HepG2 (cell line): ENCODE results near the gene PLA1A. TPM values are rescaled to one million over a fixed set of nuclear protein-coding genes. Genes with fewer than 3 reads are reported as not detected.

ENCODE experiments used
- ATAC-seq: fragments of 200-7000 bp; cut with Tn5 transposase; 3 replicates; pipeline ENCODE4 v1.9.1; 2020; ENCODE audit warnings: mild to moderate bottlenecking, moderate library complexity
- BruUV-seq: library from RNA; stranded (reverse); fragments of 400-500 nt; replicated peaks from 2 replicates; lab custom pipeline; 2021; lab: Mats Ljungman, UMichigan
- CTCF ChIA-PET: fragments of 300-600 bp; formaldehyde crosslinking; extraction: SDS; loops from one replicate; lab custom pipeline; 2021; ENCODE audit warnings: low total read pairs, inconsistent platforms, low intra/inter-chr PET ratio; lab: Yijun Ruan, JAX
- POLR2A ChIA-PET: fragments of 350-600 bp; sonication (Branson Sonifier 250); formaldehyde crosslinking; loops from one replicate; lab custom pipeline; 2020; ENCODE audit warnings: antibody characterized with exemption, inconsistent platforms; lab: Yijun Ruan, JAX
- DNase-seq: peaks from one replicate; pipeline ENCODE4 v3.0.0-alpha.2; 2015; ENCODE audit warnings: low spot score
- FAIRE-seq: peaks from 3 replicates; lab custom pipeline; 2011; peaks lifted over from hg19 to GRCh38; lab: Jason Lieb, UNC
- H2AFZ ChIP-seq: one replicate; pipeline ENCODE4 v1.6.1; 2011; ENCODE audit warnings: low read length, inconsistent platforms
- H3K27ac ChIP-seq: fragments of 300-600 bp; 3 replicates; pipeline ENCODE4 v1.8.0; 2011; ENCODE audit warnings: mixed run types, mild to moderate bottlenecking, mixed read lengths, low read length, inconsistent platforms; ENCODE audit not compliant: insufficient read depth; ENCODE audit errors: extremely low read length
- H3K27me3 ChIP-seq, 2 experiments: fragments of 200-600 bp in 1 of 2; 2 replicates in 1 of 2; 3 replicates in 1 of 2; pipeline versions ENCODE4 v1.6.0 to v1.8.0; 2011; ENCODE audit warnings: low read length in 2 of 2, mild to moderate bottlenecking in 2 of 2, moderate library complexity in 2 of 2, inconsistent platforms in 1 of 2; ENCODE audit not compliant: insufficient read depth in 2 of 2, control insufficient read depth in 1 of 2
- H3K36me3 ChIP-seq, 2 experiments: fragments of 200-600 bp in 1 of 2; replicated peaks in 1 of 2; 2 replicates in 1 of 2; 3 replicates in 1 of 2; pipeline versions ENCODE4 v1.5.1 to v1.8.0; 2011; ENCODE audit warnings: low read length in 2 of 2, inconsistent platforms in 1 of 2; ENCODE audit not compliant: insufficient read depth in 2 of 2, control insufficient read depth in 1 of 2
- H3K4me1 ChIP-seq: 2 replicates; pipeline ENCODE4 v1.5.1; 2012; ENCODE audit warnings: low read length, inconsistent platforms; ENCODE audit not compliant: insufficient read depth
- H3K4me2 ChIP-seq: 2 replicates; pipeline ENCODE4 v1.6.0; 2011; ENCODE audit warnings: low read depth, low read length, inconsistent platforms
- H3K4me3 ChIP-seq, 3 experiments: fragments of 200-600 bp in 1 of 3; sonication (generic), shearing (Covaris generic) in 1 of 3; replicated peaks in 1 of 3; 2 replicates each; pipeline ENCODE4 v1.5.1; 2011 to 2016; ENCODE audit warnings: low read length in 3 of 3, inconsistent platforms in 2 of 3, low read depth in 2 of 3, mild to moderate bottlenecking in 2 of 3, control low read depth in 1 of 3, mixed read lengths in 1 of 3; ENCODE audit not compliant: insufficient read depth in 1 of 3
- H3K79me2 ChIP-seq: one replicate; pipeline ENCODE4 v1.6.1; 2011; ENCODE audit warnings: low read length, inconsistent platforms; ENCODE audit not compliant: insufficient read depth
- H3K9ac ChIP-seq: 2 replicates; pipeline ENCODE4 v1.6.0; 2011; ENCODE audit warnings: mild to moderate bottlenecking, low read depth, low read length, inconsistent platforms; ENCODE audit not compliant: insufficient read depth
- H3K9me3 ChIP-seq: 2 replicates; pipeline ENCODE4 v1.5.1; 2012; ENCODE audit warnings: mild to moderate bottlenecking, low read length
- H4K20me1 ChIP-seq: 2 replicates; pipeline ENCODE4 v1.6.0; 2011; ENCODE audit warnings: inconsistent platforms, mild to moderate bottlenecking, low read length, moderate library complexity; ENCODE audit not compliant: insufficient read depth
- ATF5 ChIP-seq: sonication (generic); formaldehyde crosslinking; IDR thresholded peaks from 2 replicates; pipeline ENCODE4 v1.4.0; 2020; ENCODE audit warnings: mild to moderate bottlenecking, low read depth, missing genetic modification reagents
- CENPX ChIP-seq: sonication (generic); formaldehyde crosslinking; IDR thresholded peaks from 2 replicates; pipeline ENCODE4 v1.9.0; 2021; ENCODE audit warnings: mild to moderate bottlenecking, missing genetic modification reagents, moderate library complexity
- ESRRA ChIP-seq: sonication (generic); formaldehyde crosslinking; IDR thresholded peaks from 2 replicates; pipeline ENCODE4 v1.5.1; 2020; ENCODE audit warnings: mild to moderate bottlenecking, low read depth, missing genetic modification reagents
- IRX3 ChIP-seq: sonication (generic); formaldehyde crosslinking; IDR thresholded peaks from 2 replicates; pipeline ENCODE4 v1.8.1; 2023; ENCODE audit warnings: mild to moderate bottlenecking, low read depth, missing genetic modification reagents, borderline replicate concordance
- MAFF ChIP-seq: IDR thresholded peaks from 2 replicates; pipeline ENCODE4 v1.6.1; 2011; ENCODE audit warnings: low read depth, low read length, improper control_type of control experiment
- MAFK ChIP-seq, 2 experiments: IDR thresholded peaks in 1 of 2; conservative IDR thresholded peaks in 1 of 2; 2 replicates each; pipeline ENCODE4 v1.6.1; 2011; ENCODE audit warnings: improper control_type of control experiment in 2 of 2, low read length in 2 of 2
- NFIC ChIP-seq: IDR thresholded peaks from 2 replicates; pipeline ENCODE4 v1.6.1; 2012; ENCODE audit warnings: mild to moderate bottlenecking, low read length, inconsistent platforms
- NR2F2 ChIP-seq: IDR thresholded peaks from 2 replicates; pipeline ENCODE4 v1.6.1; 2012; ENCODE audit warnings: low read depth, inconsistent platforms, borderline replicate concordance
- NR3C1 ChIP-seq: sonication (generic); formaldehyde crosslinking; IDR thresholded peaks from 2 replicates; pipeline ENCODE4 v1.4.0; 2020; ENCODE audit warnings: missing genetic modification reagents
- SMYD3 ChIP-seq: sonication (generic); formaldehyde crosslinking; IDR thresholded peaks from 2 replicates; pipeline ENCODE4 v1.8.1; 2023; ENCODE audit warnings: mild to moderate bottlenecking, missing genetic modification reagents
- TIGD3 ChIP-seq: sonication (generic); formaldehyde crosslinking; IDR thresholded peaks from 2 replicates; pipeline ENCODE4 v1.5.1; 2020; ENCODE audit warnings: mild to moderate bottlenecking, missing genetic modification reagents, borderline replicate concordance
- ZNF644 ChIP-seq: IDR thresholded peaks from 2 replicates; pipeline ENCODE4 v1.6.1; 2016; ENCODE audit warnings: low read depth
- WGBS: methylation state at CpG from one replicate; pipeline ENCODE4 v1.1.6; 2017; ENCODE audit warnings: low lambda C conversion rate; 5-methylcytosine and 5-hydroxymethylcytosine counted together
- in situ Hi-C: cut with HindIII; loops from 2 replicates; pipeline ENCODE4 v1.10.0; 2017; ENCODE audit warnings: low pct_unique_long_range_greater_than_20kb; ENCODE audit not compliant: extremely low pct_ligation_motif_present
- intact Hi-C: fragments of 100-400 bp; cut with micrococcal nuclease; formaldehyde crosslinking; loops from one replicate; pipeline ENCODE4 v1.10.0; 2022; ENCODE audit not compliant: unreplicated experiment
- polyA plus RNA-seq, 8 experiments: library from polyadenylated mRNA; depleted of rRNA in 3 of 8; stranded (reverse) in 7 of 8; unstranded in 1 of 8; fragments of >200 nt; fragmentation: Illumina TruSeq in 4 of 8; extraction: Trizol in 4 of 8; gene quantifications; 2 replicates each; pipeline versions ENCODE4 v1.2.1 to v1.2.3, GENCODE V29; 2011 to 2016; ENCODE audit warnings: low read depth in 4 of 8, missing spikeins in 1 of 8, mixed read lengths in 1 of 8; ENCODE audit not compliant: insufficient read depth in 1 of 8
- total RNA-seq, 5 experiments: library from RNA; depleted of rRNA; stranded (reverse); fragments of >200 nt; fragmentation: Illumina TruSeq; extraction: Trizol; gene quantifications; 2 replicates each; pipeline ENCODE4 v1.2.3, GENCODE V29; 2016; ENCODE audit warnings: low read depth in 1 of 5
- TF ChIP-seq, protein P1 (sequence below): sonication (generic); formaldehyde crosslinking; conservative IDR thresholded peaks from 2 replicates; pipeline ENCODE4 v1.8.0; 2022; ENCODE audit warnings: mild to moderate bottlenecking, moderate library complexity, missing genetic modification reagents
- TF ChIP-seq, protein P2 (sequence below), 2 experiments: fragments of 450-650 bp in 1 of 2; sonication (generic) in 1 of 2; formaldehyde crosslinking; IDR thresholded peaks; 2 replicates each; pipeline versions ENCODE4 v1.5.0 to v1.8.0; 2020 to 2022; ENCODE audit warnings: mild to moderate bottlenecking in 1 of 2, missing genetic modification reagents in 1 of 2
- TF ChIP-seq, protein P3 (sequence below): sonication (generic); formaldehyde crosslinking; IDR thresholded peaks from 2 replicates; pipeline ENCODE4 v1.4.0; 2020; ENCODE audit warnings: missing genetic modification reagents, borderline replicate concordance

The PLA1A gene
- total and polyA plus RNA-seq, 2 of the 13 experiments (the other 11 are each of a cell fraction or from before 2014, with no cell fraction given): 0.11 to 0.18 TPM

DNA sequence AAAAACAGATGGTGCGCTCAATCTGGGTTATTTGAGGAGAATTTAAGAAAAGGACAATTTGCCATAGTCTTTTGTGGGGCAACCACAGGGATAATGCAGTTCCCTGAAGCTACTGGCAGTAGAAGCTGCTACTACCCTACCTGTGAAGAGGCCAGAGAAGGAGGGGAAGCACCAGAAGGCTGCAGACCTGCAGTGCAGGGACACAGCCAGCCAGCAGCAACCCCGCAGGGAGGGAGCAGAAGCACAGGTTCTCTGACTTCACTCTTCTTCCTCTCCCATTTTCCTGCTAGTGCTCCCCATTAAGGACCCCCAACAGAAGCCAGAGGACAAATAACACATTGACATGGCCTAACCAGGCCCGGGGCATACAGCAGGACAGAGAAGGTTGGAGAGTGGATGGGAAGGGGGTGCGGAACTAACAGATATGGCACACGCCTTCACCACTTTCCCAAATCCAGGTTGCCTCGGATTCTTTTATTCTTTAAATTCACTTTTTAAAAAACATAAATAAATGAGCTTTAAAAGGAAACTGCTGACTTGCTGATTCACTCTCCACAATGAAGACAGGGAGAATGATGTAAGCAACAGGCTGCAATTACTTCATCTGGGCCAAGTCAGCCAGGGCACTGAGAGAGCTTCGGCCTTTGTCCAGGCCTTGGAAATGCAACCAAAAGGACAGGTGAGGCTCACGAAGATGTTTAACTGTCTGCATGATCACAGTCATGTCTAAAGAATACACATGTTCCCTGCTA, 32.6 kb downstream of the PLA1A start:
- Histone ChIP-seq H3K4me1 (no peaks in the 10 kb centered on the region), H3K9me3 (no peaks in the 10 kb centered on the region), H3K4me3 (no peak overlapping the region), H4K20me1 (no peaks in the 10 kb centered on the region), H2AFZ (no peak overlapping the region), H3K9ac (no peak overlapping the region), H3K27ac (no peak overlapping the region), H3K79me2 (no peaks in the 10 kb centered on the region), H3K4me2 (no peak overlapping the region), H3K27me3 (peaks cover 0 to 6% of the 10 kb centered on the region in 2 experiments; a peak in 2 of 5 replicates), H3K36me3 (no peaks in the 10 kb centered on the region)
- no peak for TF ChIP-seq ZNF644
- TF ChIP-seq ESRRA (CRISPR knock-in tag): no peak
- TF ChIP-seq NR2F2: no peak
- TF ChIP-seq, protein P1, sequence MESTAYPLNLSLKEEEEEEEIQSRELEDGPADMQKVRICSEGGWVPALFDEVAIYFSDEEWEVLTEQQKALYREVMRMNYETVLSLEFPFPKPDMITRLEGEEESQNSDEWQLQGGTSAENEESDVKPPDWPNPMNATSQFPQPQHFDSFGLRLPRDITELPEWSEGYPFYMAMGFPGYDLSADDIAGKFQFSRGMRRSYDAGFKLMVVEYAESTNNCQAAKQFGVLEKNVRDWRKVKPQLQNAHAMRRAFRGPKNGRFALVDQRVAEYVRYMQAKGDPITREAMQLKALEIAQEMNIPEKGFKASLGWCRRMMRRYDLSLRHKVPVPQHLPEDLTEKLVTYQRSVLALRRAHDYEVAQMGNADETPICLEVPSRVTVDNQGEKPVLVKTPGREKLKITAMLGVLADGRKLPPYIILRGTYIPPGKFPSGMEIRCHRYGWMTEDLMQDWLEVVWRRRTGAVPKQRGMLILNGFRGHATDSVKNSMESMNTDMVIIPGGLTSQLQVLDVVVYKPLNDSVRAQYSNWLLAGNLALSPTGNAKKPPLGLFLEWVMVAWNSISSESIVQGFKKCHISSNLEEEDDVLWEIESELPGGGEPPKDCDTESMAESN (CRISPR knock-in tag): no peak
- no peak for TF ChIP-seq IRX3
- TF ChIP-seq ATF5: no peak
- TF ChIP-seq MAFK (conservative IDR thresholded peaks at IDR 0.05 in 1 of 2, IDR thresholded peaks at IDR 0.05 in 1 of 2; ENCODE audit: low read length in 2 of 2): peak; percentile 71 to 72
- no peak for TF ChIP-seq SMYD3 (CRISPR knock-in tag)
- TF ChIP-seq, protein P2, sequence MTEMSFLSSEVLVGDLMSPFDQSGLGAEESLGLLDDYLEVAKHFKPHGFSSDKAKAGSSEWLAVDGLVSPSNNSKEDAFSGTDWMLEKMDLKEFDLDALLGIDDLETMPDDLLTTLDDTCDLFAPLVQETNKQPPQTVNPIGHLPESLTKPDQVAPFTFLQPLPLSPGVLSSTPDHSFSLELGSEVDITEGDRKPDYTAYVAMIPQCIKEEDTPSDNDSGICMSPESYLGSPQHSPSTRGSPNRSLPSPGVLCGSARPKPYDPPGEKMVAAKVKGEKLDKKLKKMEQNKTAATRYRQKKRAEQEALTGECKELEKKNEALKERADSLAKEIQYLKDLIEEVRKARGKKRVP (CRISPR knock-in tag; IDR thresholded peaks at IDR 0.05): peak in 1 of 2 experiments; percentile 69; a peak in 2 of 4 replicates
- no peak for TF ChIP-seq NFIC
- TF ChIP-seq, protein P3, sequence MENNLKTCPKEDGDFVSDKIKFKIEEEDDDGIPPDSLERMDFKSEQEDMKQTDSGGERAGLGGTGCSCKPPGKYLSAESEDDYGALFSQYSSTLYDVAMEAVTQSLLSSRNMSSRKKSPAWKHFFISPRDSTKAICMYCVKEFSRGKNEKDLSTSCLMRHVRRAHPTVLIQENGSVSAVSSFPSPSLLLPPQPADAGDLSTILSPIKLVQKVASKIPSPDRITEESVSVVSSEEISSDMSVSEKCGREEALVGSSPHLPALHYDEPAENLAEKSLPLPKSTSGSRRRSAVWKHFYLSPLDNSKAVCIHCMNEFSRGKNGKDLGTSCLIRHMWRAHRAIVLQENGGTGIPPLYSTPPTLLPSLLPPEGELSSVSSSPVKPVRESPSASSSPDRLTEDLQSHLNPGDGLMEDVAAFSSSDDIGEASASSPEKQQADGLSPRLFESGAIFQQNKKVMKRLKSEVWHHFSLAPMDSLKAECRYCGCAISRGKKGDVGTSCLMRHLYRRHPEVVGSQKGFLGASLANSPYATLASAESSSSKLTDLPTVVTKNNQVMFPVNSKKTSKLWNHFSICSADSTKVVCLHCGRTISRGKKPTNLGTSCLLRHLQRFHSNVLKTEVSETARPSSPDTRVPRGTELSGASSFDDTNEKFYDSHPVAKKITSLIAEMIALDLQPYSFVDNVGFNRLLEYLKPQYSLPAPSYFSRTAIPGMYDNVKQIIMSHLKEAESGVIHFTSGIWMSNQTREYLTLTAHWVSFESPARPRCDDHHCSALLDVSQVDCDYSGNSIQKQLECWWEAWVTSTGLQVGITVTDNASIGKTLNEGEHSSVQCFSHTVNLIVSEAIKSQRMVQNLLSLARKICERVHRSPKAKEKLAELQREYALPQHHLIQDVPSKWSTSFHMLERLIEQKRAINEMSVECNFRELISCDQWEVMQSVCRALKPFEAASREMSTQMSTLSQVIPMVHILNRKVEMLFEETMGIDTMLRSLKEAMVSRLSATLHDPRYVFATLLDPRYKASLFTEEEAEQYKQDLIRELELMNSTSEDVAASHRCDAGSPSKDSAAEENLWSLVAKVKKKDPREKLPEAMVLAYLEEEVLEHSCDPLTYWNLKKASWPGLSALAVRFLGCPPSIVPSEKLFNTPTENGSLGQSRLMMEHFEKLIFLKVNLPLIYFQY (CRISPR knock-in tag): no peak
- no peak for TF ChIP-seq TIGD3
- no peak for TF ChIP-seq NR3C1 (CRISPR knock-in tag)
- TF ChIP-seq MAFF: peak; percentile 79
- no peak for TF ChIP-seq CENPX
- ChIA-PET POLR2A (no interaction called here), CTCF (no interaction called here)
- ATAC-seq (peak; percentile 45; the same call in 1 of the 3 replicates), FAIRE-seq (no peak), DNase-seq (no peak)
- intact Hi-C loops: no loop called here
- 59% methylated on average over 8 of the region's 8 CpGs for WGBS
- BruUV-seq: no TSS peak
- in situ Hi-C loops: no loop called here
